ENCODE data around the gene GBF1.

The GBF1 gene

GRCh38 chr10:102352066-102352715, 106.9 kb downstream of the GBF1 start:
- DNase-seq (ENCODE audit: low read depth in 2 of 2), result peak; percentile 34 to 53

- DNase-seq (ENCODE audit: low read depth in 2 of 2), result no peak
Observed at GRCh38 chr10:102354451-102354850, 109.1 kb downstream of the GBF1 start.

GRCh38 chr10:102358712-102359382, 113.5 kb downstream of the GBF1 start:
- DNase-seq (ENCODE audit: low read depth in 2 of 2), result no peak

- DNase-seq (ENCODE audit: low read depth in 2 of 2), result no peak
Observed at GRCh38 chr10:102367441-102367840, 122.1 kb downstream of the GBF1 start.

- DNase-seq (ENCODE audit: low read depth in 2 of 2), result no peak
Observed at GRCh38 chr10:102368077-102368476, 122.7 kb downstream of the GBF1 start.

- no peak for DNase-seq (ENCODE audit: low read depth in 2 of 2)
Observed at GRCh38 chr10:102371295-102371694, 126.0 kb downstream of the GBF1 start.

- DNase-seq (ENCODE audit: low read depth in 2 of 2), result no peak
Observed at GRCh38 chr10:102375250-102375649, 129.9 kb downstream of the GBF1 start.

GRCh38 chr10:102375867-102376266, 130.5 kb downstream of the GBF1 start:
- no peak for DNase-seq (ENCODE audit: low read depth in 2 of 2)

- no peak for DNase-seq (ENCODE audit: low read depth in 2 of 2)
Observed at GRCh38 chr10:102376901-102377300, 131.6 kb downstream of the GBF1 start.

- no peak for DNase-seq (ENCODE audit: low read depth in 2 of 2)
Observed at GRCh38 chr10:102379383-102379782, 134.1 kb downstream of the GBF1 start.

- no peak for DNase-seq (ENCODE audit: low read depth in 2 of 2)
Observed at GRCh38 chr10:102381983-102382382, 136.7 kb downstream of the GBF1 start.

GRCh38 chr10:102382871-102383270, 137.5 kb downstream of the GBF1 start:
- no peak for DNase-seq (ENCODE audit: low read depth in 2 of 2)

GRCh38 chr10:102384053-102384452, 138.7 kb downstream of the GBF1 start:
- DNase-seq (ENCODE audit: low read depth in 2 of 2), result no peak

- no peak for DNase-seq (ENCODE audit: low read depth in 2 of 2)
Observed at GRCh38 chr10:102384606-102385429, 139.5 kb downstream of the GBF1 start.

- DNase-seq (ENCODE audit: low read depth in 2 of 2), result no peak
Observed at GRCh38 chr10:102389894-102390293, 144.6 kb downstream of the GBF1 start.

GRCh38 chr10:102392306-102392705, 147.0 kb downstream of the GBF1 start:
- no peak for DNase-seq (ENCODE audit: low read depth in 2 of 2)

GRCh38 chr10:102393411-102394078, 148.2 kb downstream of the GBF1 start:
- no peak for DNase-seq (ENCODE audit: low read depth in 2 of 2)

GRCh38 chr10:102394079-102394800, 148.9 kb downstream of the GBF1 start:
- peak; percentile 95 to 97 for DNase-seq (ENCODE audit: low read depth in 2 of 2)

- DNase-seq (ENCODE audit: low read depth in 2 of 2), result no peak
Observed at GRCh38 chr10:102394801-102395399, 149.6 kb downstream of the GBF1 start.

- peak; percentile 87 to 89 for DNase-seq (ENCODE audit: low read depth in 2 of 2)
Observed at GRCh38 chr10:102395400-102396316, 150.3 kb downstream of the GBF1 start, which contains the start of gene NFKB2. TSS of gene NFKB2 (plus strand) at chr10:102395705. CDS start at chr10:102395960, 255 bp downstream.
